HepG2 (cell line): ENCODE results near the gene NOTUM. TPM values are rescaled to one million over a fixed set of nuclear protein-coding genes. Genes with fewer than 3 reads are reported as not detected.
A peak's percentile ranks its signal among the peaks of the same experiment; 100 is the strongest.

ENCODE experiments used
- ARID2 ChIP-seq: sonication (generic); formaldehyde crosslinking; IDR thresholded peaks from 2 replicates; pipeline ENCODE4 v1.8.1; 2022; ENCODE audit warnings: mild to moderate bottlenecking, missing genetic modification reagents, borderline replicate concordance
- GTF3A ChIP-seq: sonication (generic); formaldehyde crosslinking; conservative IDR thresholded peaks from 2 replicates; pipeline ENCODE4 v1.4.0; 2020; ENCODE audit warnings: mild to moderate bottlenecking, missing genetic modification reagents
- HMGXB3 ChIP-seq: sonication (generic); formaldehyde crosslinking; IDR thresholded peaks from 2 replicates; pipeline ENCODE4 v1.4.0; 2020; ENCODE audit warnings: missing genetic modification reagents, borderline replicate concordance
- IKZF5 ChIP-seq: IDR thresholded peaks from 2 replicates; pipeline ENCODE4 v1.6.1; 2018; ENCODE audit warnings: missing genetic modification reagents, mild to moderate bottlenecking, missing compliant biosample characterization
- MXI1 ChIP-seq: IDR thresholded peaks from 3 replicates; pipeline ENCODE4 v1.6.1; 2012; ENCODE audit warnings: low read depth, low read length, inconsistent platforms, borderline replicate concordance
- RAD21 ChIP-seq: fragments of 450-650 bp; formaldehyde crosslinking; IDR thresholded peaks from 2 replicates; pipeline ENCODE4 v1.5.0; 2020; ENCODE audit warnings: mild to moderate bottlenecking
- RERE ChIP-seq: IDR thresholded peaks from 2 replicates; pipeline ENCODE4 v1.6.1; 2016; ENCODE audit warnings: low read depth, missing genetic modification reagents, missing compliant biosample characterization
- ZBTB25 ChIP-seq: IDR thresholded peaks from 2 replicates; pipeline ENCODE4 v1.6.1; 2018; ENCODE audit warnings: missing genetic modification reagents
- ZFP36L2 ChIP-seq: sonication (generic); formaldehyde crosslinking; IDR thresholded peaks from 2 replicates; pipeline ENCODE4 v1.4.0; 2020; ENCODE audit warnings: missing genetic modification reagents
- ZNF232 ChIP-seq: sonication (generic); formaldehyde crosslinking; IDR thresholded peaks from 2 replicates; pipeline ENCODE4 v1.4.0; 2020; ENCODE audit warnings: missing genetic modification reagents, borderline replicate concordance
- ZNF513 ChIP-seq: sonication (generic); formaldehyde crosslinking; conservative IDR thresholded peaks from 2 replicates; pipeline ENCODE4 v1.5.0; 2020; ENCODE audit warnings: missing genetic modification reagents
- ZNF552 ChIP-seq: sonication (generic); formaldehyde crosslinking; IDR thresholded peaks from 2 replicates; pipeline ENCODE4 v1.9.0; 2022; ENCODE audit warnings: missing genetic modification reagents, mild to moderate bottlenecking, borderline replicate concordance
- ZNF841 ChIP-seq: sonication (generic); formaldehyde crosslinking; IDR thresholded peaks from 2 replicates; pipeline ENCODE4 v1.8.1; 2023; ENCODE audit warnings: missing genetic modification reagents, borderline replicate concordance
- ZSCAN25 ChIP-seq: sonication (generic); formaldehyde crosslinking; IDR thresholded peaks from 2 replicates; pipeline ENCODE4 v1.8.0; 2022; ENCODE audit warnings: mild to moderate bottlenecking, missing genetic modification reagents
- polyA plus RNA-seq, 8 experiments: library from polyadenylated mRNA; depleted of rRNA in 3 of 8; stranded (reverse) in 7 of 8; unstranded in 1 of 8; fragments of >200 nt; fragmentation: Illumina TruSeq in 4 of 8; extraction: Trizol in 4 of 8; gene quantifications; 2 replicates each; pipeline versions ENCODE4 v1.2.1 to v1.2.3, GENCODE V29; 2011 to 2016; ENCODE audit warnings: low read depth in 4 of 8, missing spikeins in 1 of 8, mixed read lengths in 1 of 8; ENCODE audit not compliant: insufficient read depth in 1 of 8
- total RNA-seq, 5 experiments: library from RNA; depleted of rRNA; stranded (reverse); fragments of >200 nt; fragmentation: Illumina TruSeq; extraction: Trizol; gene quantifications; 2 replicates each; pipeline ENCODE4 v1.2.3, GENCODE V29; 2016; ENCODE audit warnings: low read depth in 1 of 5

Gene NOTUM
- total and polyA plus RNA-seq, 2 of the 13 experiments (the other 11 are each of a cell fraction or from before 2014, with no cell fraction given): 150 to 160 TPM

GRCh38 chr17:81999587-81999975, 38.6 kb upstream of the NOTUM start (continued):
- no peak for TF ChIP-seq ZNF841 (CRISPR knock-in tag)
- TF ChIP-seq RAD21 (CRISPR knock-in tag): no peak
- TF ChIP-seq ZBTB25: peak; percentile 40; the same call in 1 of the 2 replicates
- no peak for TF ChIP-seq ZNF232 (CRISPR knock-in tag)
- TF ChIP-seq GTF3A: no peak
- TF ChIP-seq IKZF5: no peak
- TF ChIP-seq RERE: no peak; the same call in 1 of the 2 replicates
- no peak for TF ChIP-seq ZNF513
- TF ChIP-seq ZNF552 (CRISPR knock-in tag): no peak
- no peak for TF ChIP-seq ARID2 (CRISPR knock-in tag)
- TF ChIP-seq ZFP36L2 (CRISPR knock-in tag): no peak
- no peak for TF ChIP-seq HMGXB3 (CRISPR knock-in tag)
- 0 out of 2 replicates have a peak, but pooled peaks have one; percentile 12 for TF ChIP-seq ZSCAN25 (CRISPR knock-in tag)
- peak; percentile 63; the same call in 1 of the 3 replicates for TF ChIP-seq MXI1
